Sigmoid colon (tissue), 7 donors: ENCODE measurements around the gene RRP9. TPM values are rescaled to one million over a fixed set of nuclear protein-coding genes. Genes with fewer than 3 reads are reported as not detected.

ENCODE experiments used
- DNase-seq: peaks from one replicate; pipeline ENCODE4 v3.0.0-alpha.2; 2019
- H3K27ac ChIP-seq, 4 donors: fragments of 200-600 bp; sonication (generic); one replicate each; pipeline ENCODE4 v1.5.1; 2016 to 2019; ENCODE audit warnings: mild to moderate bottlenecking in 1 of 4
- H3K27me3 ChIP-seq, 3 donors: fragments of 200-600 bp; sonication (generic); one replicate each; pipeline ENCODE4 v1.5.1; 2019; ENCODE audit warnings: mild to moderate bottlenecking in 1 of 3
- H3K36me3 ChIP-seq, 4 donors: fragments of 200-600 bp; sonication (generic); one replicate each; pipeline ENCODE4 v1.5.1; 2016 to 2019
- H3K4me1 ChIP-seq, 4 donors: fragments of 200-600 bp; sonication (generic); one replicate each; pipeline ENCODE4 v1.5.1; 2017 to 2019
- H3K4me3 ChIP-seq, 4 donors: fragments of 200-600 bp; sonication (generic); one replicate each; pipeline ENCODE4 v1.5.1; 2017 to 2019; ENCODE audit warnings: mild to moderate bottlenecking in 2 of 4, moderate library complexity in 1 of 4
- H3K9me3 ChIP-seq, 4 donors: fragments of 200-600 bp in 3 of 4; sonication (generic) in 3 of 4; one replicate each; pipeline versions ENCODE4 v1.5.1 to v1.6.1; 2013 to 2019
- EP300 ChIP-seq, 4 donors: sonication (generic); formaldehyde crosslinking; IDR thresholded peaks; one replicate each; pipeline ENCODE4 v1.6.1; 2017; ENCODE audit warnings: antibody characterized with exemption in 4 of 4
- POLR2A ChIP-seq, 2 donors: fragments of 450-650 bp; IDR thresholded peaks; one replicate each; pipeline ENCODE4 v1.6.1; 2016; ENCODE audit warnings: antibody characterized with exemption in 2 of 2, mild to moderate bottlenecking in 2 of 2, moderate library complexity in 2 of 2
- POLR2AphosphoS5 ChIP-seq, 4 donors: sonication (generic); formaldehyde crosslinking; IDR thresholded peaks; one replicate each; pipeline ENCODE4 v1.6.1; 2017; ENCODE audit warnings: antibody characterized with exemption in 4 of 4
- WGBS, 2 donors: extraction: QIAGEN DNeasy Blood & Tissue Kit; methylation state at CpG; one replicate each; pipeline ENCODE4 v1.1.7; 2013; 5-methylcytosine and 5-hydroxymethylcytosine counted together
- intact Hi-C: fragments of 100-400 bp; cut with DNase I; formaldehyde crosslinking; loops from one replicate; pipeline ENCODE4 v1.15.1; 2023
- polyA plus RNA-seq, 3 donors: library from polyadenylated mRNA; stranded (reverse); fragments of 200-250 nt; gene quantifications; one replicate each; pipeline ENCODE4 v1.2.3, GENCODE V29; 2013
- total RNA-seq, 4 donors: library from RNA; depleted of rRNA; stranded (reverse); fragments of >200 nt; gene quantifications; one replicate each; pipeline ENCODE4 v1.1.0, GENCODE V29; 2016
- TF ChIP-seq, protein P1 (sequence below), 4 experiments: fragments of 450-650 bp in 3 of 4; fragments of 200-600 bp in 1 of 4; IDR thresholded peaks; one replicate each; pipeline ENCODE4 v1.5.1; 2016 to 2019; ENCODE audit warnings: antibody characterized with exemption in 4 of 4, mild to moderate bottlenecking in 3 of 4, moderate library complexity in 2 of 4
- donor health status: healthy with polysubstance abuse.
- donor health status: Bipolar disorder and iron deficiency.
- donor health status: healthy.

RRP9 gene
- total and polyA plus RNA-seq, 7 donors = 6.4 to 29.0 (median 12.5) TPM

- TF ChIP-seq EP300 (IDR thresholded peaks at IDR 0.05) (no peak), POLR2A (IDR thresholded peaks at IDR 0.05) (no peak), POLR2AphosphoS5 (IDR thresholded peaks at IDR 0.05) (no peak)
- TF ChIP-seq, protein P1, sequence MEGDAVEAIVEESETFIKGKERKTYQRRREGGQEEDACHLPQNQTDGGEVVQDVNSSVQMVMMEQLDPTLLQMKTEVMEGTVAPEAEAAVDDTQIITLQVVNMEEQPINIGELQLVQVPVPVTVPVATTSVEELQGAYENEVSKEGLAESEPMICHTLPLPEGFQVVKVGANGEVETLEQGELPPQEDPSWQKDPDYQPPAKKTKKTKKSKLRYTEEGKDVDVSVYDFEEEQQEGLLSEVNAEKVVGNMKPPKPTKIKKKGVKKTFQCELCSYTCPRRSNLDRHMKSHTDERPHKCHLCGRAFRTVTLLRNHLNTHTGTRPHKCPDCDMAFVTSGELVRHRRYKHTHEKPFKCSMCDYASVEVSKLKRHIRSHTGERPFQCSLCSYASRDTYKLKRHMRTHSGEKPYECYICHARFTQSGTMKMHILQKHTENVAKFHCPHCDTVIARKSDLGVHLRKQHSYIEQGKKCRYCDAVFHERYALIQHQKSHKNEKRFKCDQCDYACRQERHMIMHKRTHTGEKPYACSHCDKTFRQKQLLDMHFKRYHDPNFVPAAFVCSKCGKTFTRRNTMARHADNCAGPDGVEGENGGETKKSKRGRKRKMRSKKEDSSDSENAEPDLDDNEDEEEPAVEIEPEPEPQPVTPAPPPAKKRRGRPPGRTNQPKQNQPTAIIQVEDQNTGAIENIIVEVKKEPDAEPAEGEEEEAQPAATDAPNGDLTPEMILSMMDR (IDR thresholded peaks at IDR 0.05) = no peak
- no peaks in the 10 kb centered on the region for H3K9me3 ChIP-seq
- H3K36me3 ChIP-seq = no peaks in the 10 kb centered on the region
- peak overlapping the region; percentile 66 to 95 (median 80) for H3K4me3 ChIP-seq
- 22% methylated on average over 11 of the region's 11 CpGs for WGBS, 2 donors
- no peak for DNase-seq
- H3K4me1 ChIP-seq = peaks cover 0 to 50% (median 49%) of the 10 kb centered on the region in 4 donors
- no peaks in the 10 kb centered on the region for H3K27me3 ChIP-seq
- intact Hi-C loops = loop anchor here (10.0 kb wide), 1 partner anchor 573 kb away; the partner anchor contains the start of gene RBM15B
- peak overlapping the region; percentile 92 to 99 (median 94) for H3K27ac ChIP-seq
These were observed 26.6 kb upstream of the RRP9 start for GRCh38 chr3:51968170-51968775.

DNA sequence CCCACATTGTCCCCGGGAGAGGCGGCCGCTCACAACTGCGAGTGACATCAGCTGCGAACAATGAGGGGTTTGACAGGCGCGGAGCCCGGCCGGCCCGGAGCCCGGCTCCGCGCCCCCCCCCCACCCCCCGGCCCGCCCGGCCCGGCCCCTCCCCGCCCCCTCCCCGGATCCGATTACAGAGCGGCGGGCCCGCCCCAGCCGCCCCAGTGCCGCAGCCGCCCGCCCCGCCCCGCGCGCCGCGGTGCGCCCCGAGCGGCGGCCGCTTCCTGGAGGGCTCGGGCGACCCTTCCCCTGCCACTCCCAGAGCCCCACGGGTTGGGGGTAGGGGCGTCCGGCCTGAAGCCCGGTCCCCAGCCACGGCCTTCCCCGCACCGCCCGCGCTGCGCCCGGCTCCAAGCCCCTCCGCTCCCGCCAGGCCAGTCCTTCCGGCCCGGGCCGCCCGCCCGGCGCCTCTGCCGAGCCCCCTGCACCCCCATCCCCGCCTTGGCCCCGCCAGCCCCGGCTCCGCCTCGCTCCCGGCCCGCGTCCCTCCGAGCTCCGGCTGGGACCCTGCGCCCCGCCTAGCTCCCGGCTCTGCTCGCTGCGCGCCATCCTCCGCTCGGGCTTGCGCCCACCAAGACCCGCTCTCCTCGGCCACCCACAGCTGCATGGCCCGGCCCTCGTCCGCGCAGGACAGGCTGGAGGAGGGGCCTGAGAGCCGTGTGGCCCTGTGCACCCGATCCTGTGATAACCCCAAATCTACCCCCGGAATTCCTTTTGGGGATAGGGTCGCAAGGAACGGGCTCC lies 25.9 kb upstream of the RRP9 start, which contains the start of gene PCBP4:
TSS of gene PCBP4 (minus strand) at position 71 of the 786 bp plus-strand sequence. CDS start 6,214 bp downstream, outside the sequence.
- intact Hi-C loops = loop anchor here (1.0 to 10.0 kb wide), 2 partner anchors 25 to 573 kb away; partner anchors contain the start of genes PARP3 and RBM15B
- TF ChIP-seq POLR2A (IDR thresholded peaks at IDR 0.05) = no peak
- TF ChIP-seq, protein P1 (IDR thresholded peaks at IDR 0.05) = no peak
- no peak for TF ChIP-seq EP300 (IDR thresholded peaks at IDR 0.05)
- peak; percentile 74 to 91 (median 84) for TF ChIP-seq POLR2AphosphoS5 (IDR thresholded peaks at IDR 0.05)
- peak within 1 kb of the TSS; percentile 66 to 95 (median 80) for H3K4me3 ChIP-seq
- 1% methylated on average over 90 of the region's 90 CpGs for WGBS, 2 donors
- peaks cover 0 to 53% (median 43%) of the 10 kb centered on the region in 4 donors for H3K4me1 ChIP-seq
- peak within 1 kb of the TSS; percentile 92 to 99 (median 94) for H3K27ac ChIP-seq
- no peaks in the 10 kb centered on the region for H3K9me3 ChIP-seq
- H3K27me3 ChIP-seq = no peaks in the 10 kb centered on the region
- no peaks in the 10 kb centered on the region for H3K36me3 ChIP-seq
- DNase-seq = peak; percentile 85

DNA sequence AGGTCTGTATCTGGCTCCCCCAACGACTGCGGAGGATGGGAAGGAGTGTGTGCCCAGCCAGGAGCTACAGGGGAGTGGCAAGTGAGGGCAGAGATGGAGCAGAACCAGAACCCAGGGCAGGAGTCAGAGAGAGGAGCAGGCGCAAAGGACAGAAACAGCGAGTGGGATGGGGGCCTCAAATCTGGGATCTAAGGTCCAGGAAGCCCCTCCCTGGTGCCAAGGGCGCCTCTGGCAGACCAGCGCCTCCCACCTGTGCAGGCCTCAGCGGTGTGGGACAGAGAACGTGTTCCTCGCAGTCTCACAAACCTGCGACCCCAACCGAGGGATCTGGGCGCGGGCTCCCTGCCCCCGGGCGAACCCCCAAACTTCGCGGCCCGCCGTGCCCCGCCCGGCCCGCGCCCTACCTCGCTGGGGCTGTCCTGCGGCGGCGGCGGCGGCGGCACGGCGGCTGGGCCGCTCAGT lies 25.2 kb upstream of the RRP9 start:
- peaks cover 0 to 56% (median 42%) of the 10 kb centered on the region in 4 donors for H3K4me1 ChIP-seq
- 4 to 6% methylated on average over 33 of the region's 33 CpGs for WGBS, 2 donors
- DNase-seq = no peak

DNA sequence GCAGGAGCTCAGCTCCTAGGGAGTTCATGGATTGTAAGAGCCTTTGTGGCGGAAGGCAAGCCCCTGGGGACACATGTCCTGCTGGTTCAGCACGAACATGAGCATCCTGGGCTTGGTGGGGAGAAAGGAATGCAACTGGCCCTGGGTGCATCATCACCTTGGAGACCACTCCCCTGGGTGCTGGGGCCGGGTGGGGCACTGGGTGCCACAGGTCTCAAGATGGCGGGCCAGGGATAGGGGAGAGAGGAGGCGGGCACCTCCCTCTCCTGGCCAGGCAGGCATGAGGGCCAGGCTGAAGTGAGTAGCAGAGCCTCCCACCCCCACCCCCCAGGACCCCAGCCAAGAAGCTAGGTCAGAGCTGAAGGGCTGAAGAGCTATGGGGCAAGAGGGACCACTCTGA lies 24.8 kb upstream of the RRP9 start:
- no peaks in the 10 kb centered on the region for H3K36me3 ChIP-seq
- DNase-seq = no peak
- TF ChIP-seq POLR2A (IDR thresholded peaks at IDR 0.05) = no peak
- no peak for TF ChIP-seq EP300 (IDR thresholded peaks at IDR 0.05)
- TF ChIP-seq, protein P1 (IDR thresholded peaks at IDR 0.05) = no peak
- no peak for TF ChIP-seq POLR2AphosphoS5 (IDR thresholded peaks at IDR 0.05)
- H3K4me3 ChIP-seq = peak overlapping the region; percentile 46 to 95 (median 80)
- WGBS, 2 donors = 73 to 74% methylated on average over 5 of the region's 5 CpGs
- H3K9me3 ChIP-seq = no peaks in the 10 kb centered on the region
- no peaks in the 10 kb centered on the region for H3K27me3 ChIP-seq
- intact Hi-C loops = loop anchor here (10.0 kb wide), 1 partner anchor 572 kb away; the partner anchor contains the start of gene RBM15B
- H3K27ac ChIP-seq = peak overlapping the region; percentile 92 to 99 (median 94)
- H3K4me1 ChIP-seq = peaks cover 0 to 56% (median 42%) of the 10 kb centered on the region in 4 donors

More for the DNA sequence above, 25.2 kb upstream of the RRP9 start:
- no peaks in the 10 kb centered on the region for H3K36me3 ChIP-seq
- peak overlapping the region; percentile 92 to 99 (median 94) for H3K27ac ChIP-seq
- TF ChIP-seq POLR2A (IDR thresholded peaks at IDR 0.05) = no peak
- no peak for TF ChIP-seq EP300 (IDR thresholded peaks at IDR 0.05)
- TF ChIP-seq, protein P1 (IDR thresholded peaks at IDR 0.05) = no peak
- no peak for TF ChIP-seq POLR2AphosphoS5 (IDR thresholded peaks at IDR 0.05)
- peak overlapping the region; percentile 46 to 95 (median 80) for H3K4me3 ChIP-seq
- intact Hi-C loops = loop anchor here (1.0 to 10.0 kb wide), 2 partner anchors 25 to 572 kb away; partner anchors contain the start of genes PARP3 and RBM15B
- no peaks in the 10 kb centered on the region for H3K9me3 ChIP-seq
- H3K27me3 ChIP-seq = no peaks in the 10 kb centered on the region
